GM10847 (cell line): ENCODE results near the gene MAP3K3.

Source experiments
- POLR2A ChIP-seq: IDR thresholded peaks from 2 replicates; pipeline ENCODE4 v1.6.1; 2011; ENCODE audit not compliant: insufficient read length; ENCODE audit errors: extremely low read depth

The MAP3K3 gene

DNA sequence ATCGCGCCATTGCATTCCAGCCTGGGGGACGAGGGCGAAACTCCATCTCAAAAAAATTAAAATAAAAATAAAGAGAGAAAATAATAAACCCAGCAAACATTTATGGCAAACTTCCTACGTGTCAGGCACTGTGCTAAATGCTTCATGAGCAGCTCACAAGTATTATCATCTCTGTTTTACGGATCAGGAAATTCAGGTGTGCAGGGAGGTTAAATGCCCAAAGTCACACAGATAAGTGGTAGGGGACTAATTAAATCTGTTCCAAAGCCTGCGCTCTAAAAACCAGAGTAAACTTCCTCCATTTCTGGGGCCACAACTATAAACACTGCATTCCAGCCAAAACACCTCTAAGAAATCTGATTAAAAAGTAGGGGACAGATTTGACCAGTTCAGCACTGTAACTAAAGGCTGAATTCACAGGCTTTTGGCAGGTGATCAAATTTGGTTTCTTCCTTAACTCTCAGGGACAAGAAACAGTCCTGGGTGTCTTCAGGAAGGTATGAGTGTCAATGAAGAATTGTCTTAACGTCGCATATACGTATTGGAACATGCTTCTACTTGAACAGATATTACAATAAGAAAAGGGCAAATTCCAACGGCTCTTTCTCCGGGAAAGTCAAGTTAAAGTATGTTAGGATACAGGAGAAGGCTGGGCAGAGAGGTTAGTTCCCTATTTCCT, 118.4 kb downstream of the MAP3K3 start:
- no peak for TF ChIP-seq POLR2A

- TF ChIP-seq POLR2A = no peak
These were observed 118.9 kb downstream of the MAP3K3 start for GRCh38 chr17:63741143-63741407.

DNA sequence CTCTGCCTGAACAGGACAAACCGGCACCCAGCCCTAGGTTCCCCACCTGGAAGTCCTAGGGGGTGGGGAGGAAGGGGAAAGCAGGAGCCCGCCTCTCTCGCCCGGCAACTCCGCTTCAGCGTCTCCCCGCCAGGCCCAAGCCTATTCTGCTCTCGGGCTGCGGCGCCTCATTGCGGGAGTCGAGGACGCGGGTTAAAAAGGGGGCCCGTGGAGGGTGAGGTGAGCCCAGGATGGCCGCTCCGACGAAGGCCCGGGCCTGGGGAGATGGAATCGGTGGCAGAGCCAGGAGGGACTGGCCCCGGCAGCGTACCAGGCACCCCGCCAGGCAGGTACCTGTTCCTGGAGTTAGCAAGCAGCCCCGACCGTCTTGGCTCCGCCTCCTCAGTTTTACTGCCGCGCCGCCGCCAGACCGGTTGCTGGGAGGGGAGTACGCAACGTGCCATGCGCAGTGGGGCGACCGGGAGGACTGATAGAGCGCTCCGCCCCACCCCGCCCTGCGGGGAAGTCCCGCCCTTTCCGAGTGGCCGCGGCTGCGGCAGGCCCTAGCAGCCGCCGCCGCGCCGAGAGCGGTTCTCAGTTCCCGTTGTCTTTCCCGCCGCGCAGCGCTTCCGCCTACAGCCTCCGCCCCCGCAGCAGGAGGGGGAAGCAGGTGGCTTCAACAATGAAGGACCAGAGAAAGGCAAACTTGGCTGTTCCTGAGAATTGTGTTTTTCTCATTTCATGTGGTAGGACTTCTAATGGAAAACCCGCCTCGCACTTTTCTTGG, 119.4 kb downstream of the MAP3K3 start, which contains the start of gene STRADA:
Gene STRADA, minus strand, starts transcription at position 392 of the 766 bp plus-strand sequence. CDS start 13,430 bp downstream, outside the sequence.
- peak; percentile 94 for TF ChIP-seq POLR2A
